Uterus (tissue), 2 donors: Measurements from ENCODE around the gene TANC1.

Source experiments
- CTCF ChIP-seq, 4 experiments: fragments of 200-600 bp in 2 of 4; fragments of 450-650 bp in 2 of 4; sonication (generic) in 2 of 4; IDR thresholded peaks; one replicate each; pipeline ENCODE4 v1.5.1; 2016 to 2019; ENCODE audit warnings: antibody characterized with exemption in 4 of 4, mild to moderate bottlenecking in 2 of 4, moderate library complexity in 1 of 4
- POLR2A ChIP-seq, 2 donors: fragments of 450-650 bp; IDR thresholded peaks; one replicate each; pipeline ENCODE4 v1.6.1; 2016; ENCODE audit warnings: antibody characterized with exemption in 2 of 2, mild to moderate bottlenecking in 1 of 2, moderate library complexity in 1 of 2

- TF ChIP-seq CTCF (IDR thresholded peaks at IDR 0.05) (no peak), POLR2A (IDR thresholded peaks at IDR 0.05) (no peak)
Measured at GRCh38 chr2:158998551-158999248, 30.3 kb downstream of the TANC1 start.
